VCaP (cell line): ENCODE results near the gene SMIM36.

Experiments used
- H3K27ac ChIP-seq: fragments of 450-650 bp; 2 replicates; pipeline ENCODE4 v1.5.1; 2017
- TF ChIP-seq, protein P1 (sequence below): fragments of 450-650 bp; conservative IDR thresholded peaks from 2 replicates; pipeline ENCODE4 v1.5.1; 2017; ENCODE audit warnings: mild to moderate bottlenecking, moderate library complexity

SMIM36 gene

DNA sequence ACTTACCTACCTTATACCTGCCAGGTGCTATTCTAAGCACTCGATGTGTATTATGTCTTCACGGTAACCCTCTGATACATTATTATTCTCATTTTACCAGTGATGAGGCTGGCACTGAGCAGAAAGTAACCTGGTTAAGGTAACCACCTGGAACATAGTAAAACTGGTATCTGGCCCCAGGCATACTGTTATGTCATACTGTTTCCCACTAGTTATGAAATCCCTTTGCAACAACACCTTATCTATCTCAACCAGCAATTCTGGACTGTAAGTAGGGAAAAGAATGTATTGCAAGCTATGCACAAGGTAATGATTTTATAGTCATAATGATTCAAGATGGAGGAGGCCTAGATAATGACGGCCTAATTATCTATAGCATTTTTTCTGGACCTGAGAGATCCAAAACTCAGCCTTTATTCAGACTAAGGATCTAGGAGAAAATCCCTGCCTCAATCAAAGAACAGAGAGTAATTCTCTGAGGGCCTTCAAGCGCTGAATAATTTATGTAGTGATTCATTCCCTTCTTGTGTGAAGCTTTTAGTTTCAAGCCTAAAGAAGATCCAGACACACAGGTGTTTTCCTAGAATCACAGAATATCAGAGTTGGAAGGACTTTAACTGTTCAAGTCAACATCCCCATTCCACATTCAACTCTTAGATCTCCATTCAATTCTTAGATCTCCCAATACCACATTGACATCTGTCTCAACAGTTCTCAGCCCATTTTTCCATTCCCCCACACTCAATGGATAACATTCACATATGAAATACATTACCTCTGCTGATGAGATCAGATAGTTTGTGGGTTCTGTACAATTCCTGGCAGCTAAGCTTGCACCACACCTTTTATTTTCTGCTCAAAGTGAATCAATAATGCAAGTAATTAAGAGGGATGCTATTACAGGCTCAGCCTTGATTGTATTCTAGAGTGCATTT, 74.8 kb downstream of the SMIM36 start:
- TF ChIP-seq, protein P1, sequence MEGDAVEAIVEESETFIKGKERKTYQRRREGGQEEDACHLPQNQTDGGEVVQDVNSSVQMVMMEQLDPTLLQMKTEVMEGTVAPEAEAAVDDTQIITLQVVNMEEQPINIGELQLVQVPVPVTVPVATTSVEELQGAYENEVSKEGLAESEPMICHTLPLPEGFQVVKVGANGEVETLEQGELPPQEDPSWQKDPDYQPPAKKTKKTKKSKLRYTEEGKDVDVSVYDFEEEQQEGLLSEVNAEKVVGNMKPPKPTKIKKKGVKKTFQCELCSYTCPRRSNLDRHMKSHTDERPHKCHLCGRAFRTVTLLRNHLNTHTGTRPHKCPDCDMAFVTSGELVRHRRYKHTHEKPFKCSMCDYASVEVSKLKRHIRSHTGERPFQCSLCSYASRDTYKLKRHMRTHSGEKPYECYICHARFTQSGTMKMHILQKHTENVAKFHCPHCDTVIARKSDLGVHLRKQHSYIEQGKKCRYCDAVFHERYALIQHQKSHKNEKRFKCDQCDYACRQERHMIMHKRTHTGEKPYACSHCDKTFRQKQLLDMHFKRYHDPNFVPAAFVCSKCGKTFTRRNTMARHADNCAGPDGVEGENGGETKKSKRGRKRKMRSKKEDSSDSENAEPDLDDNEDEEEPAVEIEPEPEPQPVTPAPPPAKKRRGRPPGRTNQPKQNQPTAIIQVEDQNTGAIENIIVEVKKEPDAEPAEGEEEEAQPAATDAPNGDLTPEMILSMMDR: no peak
- no peak overlapping the region; the same call in 1 of the 2 replicates for H3K27ac ChIP-seq

DNA sequence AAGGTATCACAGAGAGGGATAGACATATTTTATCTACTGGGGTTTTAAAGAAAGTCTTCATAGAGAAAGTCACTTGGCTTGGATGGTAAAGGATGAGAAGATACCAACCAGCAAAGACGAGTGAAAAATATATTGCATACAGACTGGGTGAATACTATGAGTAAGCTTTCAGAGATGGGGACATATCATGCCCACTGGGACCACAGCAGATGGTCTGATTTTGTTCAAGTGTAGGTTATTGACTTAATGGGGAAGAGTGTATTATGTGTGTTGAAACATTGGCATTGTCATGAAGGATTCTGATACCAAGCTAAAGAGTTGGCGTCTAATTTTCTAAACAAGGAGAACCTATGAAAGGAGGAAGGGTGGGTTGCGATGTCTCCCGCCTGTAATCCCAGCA, 75.8 kb downstream of the SMIM36 start:
- peak overlapping the region; percentile 93 for H3K27ac ChIP-seq
- TF ChIP-seq, protein P1: no peak

DNA sequence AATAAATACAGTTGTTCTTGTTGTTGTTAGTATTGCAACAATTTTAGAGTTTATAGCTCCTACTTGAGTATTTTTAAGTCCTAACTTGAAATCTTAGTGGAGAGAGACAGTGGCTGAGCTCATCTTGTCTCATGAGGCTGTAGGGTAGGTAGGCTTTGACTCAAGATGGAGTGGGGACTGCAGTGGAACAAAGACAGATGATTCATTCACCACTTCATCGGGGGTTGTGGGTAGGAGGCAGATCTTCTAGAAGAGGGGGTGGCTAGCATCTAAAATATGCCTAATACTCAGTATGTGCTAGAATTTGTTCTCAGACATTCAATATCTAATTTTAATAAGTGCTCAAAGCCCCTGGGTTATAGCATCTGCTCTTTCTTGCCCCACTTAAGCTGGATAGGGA, 76.5 kb downstream of the SMIM36 start:
- TF ChIP-seq, protein P1: no peak
- H3K27ac ChIP-seq: peak overlapping the region; percentile 93

DNA sequence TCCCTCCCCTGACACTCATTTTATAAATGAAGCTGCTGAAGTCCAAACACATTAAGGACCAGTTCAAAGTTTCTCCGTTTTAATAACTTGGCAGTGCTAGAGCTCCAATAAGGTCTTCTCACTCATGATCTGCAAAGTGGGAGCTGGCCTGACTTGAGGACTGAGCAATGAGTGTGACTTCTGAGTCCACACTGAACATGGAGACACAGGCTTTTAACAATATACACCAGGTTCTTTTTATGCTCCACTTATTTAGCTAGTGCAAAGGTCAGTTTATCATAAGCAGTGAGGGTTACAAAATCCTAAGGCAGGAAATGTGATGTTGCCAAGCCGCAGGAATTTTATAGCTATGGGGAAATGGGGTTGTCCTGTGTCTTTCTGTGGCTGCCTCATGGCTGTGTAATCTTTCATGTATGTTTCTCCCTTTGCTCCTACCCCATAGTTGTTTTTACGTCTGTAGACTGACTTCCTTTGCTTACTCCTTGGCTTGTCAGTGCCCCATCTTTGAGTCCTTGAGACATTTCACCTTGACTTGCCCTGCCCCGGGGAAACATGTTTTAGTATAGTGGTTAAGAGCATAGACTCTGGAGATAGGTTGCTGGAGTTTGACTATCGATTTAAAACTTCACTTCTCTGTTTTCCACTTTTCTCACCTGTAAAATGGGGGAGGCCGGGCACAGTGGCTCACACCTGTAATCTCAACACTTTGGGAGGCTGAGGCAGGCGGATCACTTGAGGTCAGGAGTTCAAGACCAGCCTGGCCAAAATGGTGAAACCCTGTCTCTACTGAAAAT, 77.4 kb downstream of the SMIM36 start:
- TF ChIP-seq, protein P1: no peak
- peak overlapping the region; percentile 93 for H3K27ac ChIP-seq

DNA sequence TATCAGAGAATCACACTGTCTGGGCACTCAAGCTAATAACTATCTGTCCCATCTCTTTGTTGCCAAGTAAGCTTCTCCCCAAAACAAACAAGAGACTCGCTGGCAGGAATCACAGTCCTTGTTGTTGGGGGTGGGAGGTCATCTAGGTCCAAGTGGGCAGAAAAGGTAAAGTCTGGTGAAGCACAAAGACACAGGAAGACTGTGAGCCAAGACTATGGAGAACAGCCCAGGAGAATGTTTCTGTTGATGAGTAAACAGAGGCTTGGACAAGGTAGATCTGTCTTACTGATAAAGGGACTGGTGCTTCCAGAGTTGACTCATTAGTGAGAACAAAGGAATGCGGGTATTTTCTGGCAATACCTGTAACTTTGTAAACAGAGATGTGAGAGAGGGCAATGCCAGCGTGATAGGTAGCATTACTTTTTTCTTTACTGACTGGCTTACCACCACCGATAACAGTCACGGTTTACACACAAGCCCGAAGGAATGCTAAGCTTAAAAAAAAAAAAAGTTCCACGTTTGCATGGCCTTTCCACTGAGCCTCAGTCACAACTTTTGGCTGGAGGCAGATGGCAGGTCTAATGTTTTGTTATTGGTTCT, 78.1 kb downstream of the SMIM36 start:
- H3K27ac ChIP-seq: peak overlapping the region; percentile 93
- TF ChIP-seq, protein P1: no peak

DNA sequence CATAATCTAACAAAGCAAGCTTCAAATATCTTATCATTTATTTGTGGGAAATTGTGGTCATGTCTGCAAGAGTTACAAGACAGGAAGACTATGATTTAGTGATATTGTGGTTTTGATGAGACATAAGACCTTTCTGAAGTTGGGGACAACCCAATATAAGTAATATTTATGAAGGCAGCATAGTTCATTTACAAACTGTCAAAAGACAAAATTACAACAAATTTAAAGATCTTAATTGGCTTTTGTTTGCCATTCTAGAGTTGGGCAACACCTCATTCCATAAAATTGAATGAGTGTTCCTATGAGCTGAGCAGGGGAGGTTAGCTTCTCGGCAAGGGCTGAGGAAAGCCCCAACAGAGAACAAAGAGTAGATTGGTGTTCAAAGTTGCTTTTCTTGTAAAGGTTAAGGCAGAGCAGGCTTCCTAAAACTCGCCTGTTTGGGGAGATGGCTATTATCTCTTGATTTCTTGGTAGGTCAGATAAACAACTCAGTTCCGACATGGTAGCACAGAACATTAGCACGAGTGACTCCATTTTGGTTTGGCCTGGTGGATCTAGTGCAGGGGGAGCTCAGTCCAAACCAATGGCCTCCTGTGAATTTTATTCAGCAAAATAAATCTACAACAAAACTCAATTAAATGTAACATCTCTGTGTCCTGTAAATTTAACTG, 78.8 kb downstream of the SMIM36 start:
- TF ChIP-seq, protein P1: no peak
- peak overlapping the region; percentile 93 for H3K27ac ChIP-seq

DNA sequence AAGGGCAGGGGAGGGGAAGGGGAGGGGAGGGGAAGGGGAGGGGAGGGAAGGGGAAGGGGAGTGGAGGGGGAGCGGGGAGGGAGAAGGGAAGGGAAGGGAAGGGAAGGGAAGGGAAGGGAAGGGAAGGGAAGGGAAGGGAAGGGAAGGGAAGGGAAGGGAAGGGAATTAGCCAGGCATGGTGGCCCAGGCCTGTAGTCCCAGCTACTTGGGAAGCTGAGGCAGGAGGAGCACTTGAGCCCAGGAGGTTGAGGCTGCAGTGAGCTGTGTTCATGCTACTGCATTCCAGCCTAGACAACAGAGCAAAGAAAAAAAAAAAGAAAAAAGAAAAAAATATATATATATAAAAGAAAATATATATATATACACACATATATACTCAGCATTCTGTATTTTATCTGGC, 79.3 kb downstream of the SMIM36 start:
- peak overlapping the region; percentile 93 for H3K27ac ChIP-seq
